Endothelial cell (in vitro differentiated cells): ENCODE results near the gene ZDHHC13. TPM values are rescaled to one million over a fixed set of nuclear protein-coding genes. Genes with fewer than 3 reads are reported as not detected.

Source experiments
- DNase-seq: peaks from one replicate; pipeline ENCODE4 v3.0.0; 2021; ENCODE audit warnings: low spot score
- H3K27ac Mint-ChIP-seq: one replicate; pipeline ENCODE4 v1.8.0; 2021; ENCODE audit warnings: mixed read lengths, inconsistent platforms; ENCODE audit not compliant: unreplicated experiment
- H3K27me3 Mint-ChIP-seq: one replicate; pipeline ENCODE4 v1.8.0; 2021; ENCODE audit warnings: mild to moderate bottlenecking, moderate library complexity, mixed read lengths, inconsistent platforms; ENCODE audit not compliant: unreplicated experiment
- H3K36me3 Mint-ChIP-seq: one replicate; pipeline ENCODE4 v1.8.0; 2021; ENCODE audit warnings: mild to moderate bottlenecking, low read depth, mixed read lengths, inconsistent platforms; ENCODE audit not compliant: unreplicated experiment
- H3K4me1 Mint-ChIP-seq: one replicate; pipeline ENCODE4 v1.8.0; 2021; ENCODE audit warnings: mild to moderate bottlenecking, mixed read lengths, inconsistent platforms; ENCODE audit not compliant: unreplicated experiment
- H3K4me3 Mint-ChIP-seq: one replicate; pipeline ENCODE4 v1.8.0; 2021; ENCODE audit warnings: mild to moderate bottlenecking, mixed read lengths, inconsistent platforms; ENCODE audit not compliant: unreplicated experiment
- H3K9me3 Mint-ChIP-seq: one replicate; pipeline ENCODE4 v1.8.0; 2021; ENCODE audit warnings: mixed read lengths, inconsistent platforms; ENCODE audit not compliant: unreplicated experiment
- CTCF ChIP-seq: fragments of 200-600 bp; sonication (generic); IDR thresholded peaks from one replicate; pipeline ENCODE4 v1.5.0; 2021; ENCODE audit warnings: antibody characterized with exemption; ENCODE audit not compliant: unreplicated experiment
- total RNA-seq: library from RNA; stranded (reverse); fragmentation: NEBNext Ultra II Directional; extraction: Animal tissue kit (Norgen Biotek cat#: 25700); gene quantifications from one replicate; pipeline ENCODE4 v1.2.1, GENCODE V29; 2021; ENCODE audit not compliant: unreplicated experiment

ZDHHC13 gene
- total RNA-seq, 1 donor from 2014 or later = 18.2 TPM

- no peak for DNase-seq
- Mint-ChIP-seq H3K9me3 (no peaks in the 10 kb centered on the region), H3K36me3 (peaks cover 4% of the 10 kb centered on the region), H3K4me1 (peaks cover 6% of the 10 kb centered on the region), H3K4me3 (no peak overlapping the region), H3K27ac (no peak overlapping the region), H3K27me3 (peaks cover 6% of the 10 kb centered on the region)
- TF ChIP-seq CTCF = no peak
Observed at GRCh38 chr11:19218786-19219460, 102.0 kb downstream of the ZDHHC13 start.

GRCh38 chr11:19220903-19221724, 104.1 kb downstream of the ZDHHC13 start:
- DNase-seq = no peak
- H3K27me3 Mint-ChIP-seq = peaks cover 6% of the 10 kb centered on the region
- peaks cover 4% of the 10 kb centered on the region for H3K36me3 Mint-ChIP-seq
- no peak overlapping the region for H3K4me3 Mint-ChIP-seq
- no peaks in the 10 kb centered on the region for H3K9me3 Mint-ChIP-seq
- no peak overlapping the region for H3K27ac Mint-ChIP-seq
- H3K4me1 Mint-ChIP-seq = peaks cover 6% of the 10 kb centered on the region
- TF ChIP-seq CTCF = no peak

- Mint-ChIP-seq H3K27me3 (peaks cover 2% of the 10 kb centered on the region), H3K4me1 (peaks cover 6% of the 10 kb centered on the region), H3K36me3 (peaks cover 4% of the 10 kb centered on the region), H3K27ac (no peak overlapping the region), H3K9me3 (no peaks in the 10 kb centered on the region), H3K4me3 (no peak overlapping the region)
- DNase-seq = no peak
- no peak for TF ChIP-seq CTCF
Observed at GRCh38 chr11:19225123-19225522, 108.2 kb downstream of the ZDHHC13 start.

GRCh38 chr11:19225581-19225980, 108.6 kb downstream of the ZDHHC13 start:
- H3K27ac Mint-ChIP-seq = no peak overlapping the region
- no peak for DNase-seq
- peaks cover 2% of the 10 kb centered on the region for H3K27me3 Mint-ChIP-seq
- no peak for TF ChIP-seq CTCF
- peaks cover 4% of the 10 kb centered on the region for H3K36me3 Mint-ChIP-seq
- H3K4me1 Mint-ChIP-seq = peaks cover 6% of the 10 kb centered on the region
- no peaks in the 10 kb centered on the region for H3K9me3 Mint-ChIP-seq
- H3K4me3 Mint-ChIP-seq = no peak overlapping the region

Other genes starting within 250 kb of the ZDHHC13 start
- gene MRGPRX1, start 177.8 kb upstream of the ZDHHC13 start, total RNA-seq = not detected
- 0.51 TPM for gene MRGPRX2, start 56.5 kb upstream of the ZDHHC13 start, total RNA-seq
- gene CSRP3, start 84.8 kb downstream of the ZDHHC13 start, total RNA-seq = not detected
- 0.92 TPM for gene E2F8, start 123.8 kb downstream of the ZDHHC13 start, total RNA-seq